Non-pigmented ciliary epithelial cell (primary cell): Measurements from ENCODE around the gene EXOC3L4.

Experiments used
- DNase-seq: peaks from one replicate; pipeline ENCODE4 v3.0.0-alpha.2; 2010; ENCODE audit warnings: low read depth

The EXOC3L4 gene

DNA sequence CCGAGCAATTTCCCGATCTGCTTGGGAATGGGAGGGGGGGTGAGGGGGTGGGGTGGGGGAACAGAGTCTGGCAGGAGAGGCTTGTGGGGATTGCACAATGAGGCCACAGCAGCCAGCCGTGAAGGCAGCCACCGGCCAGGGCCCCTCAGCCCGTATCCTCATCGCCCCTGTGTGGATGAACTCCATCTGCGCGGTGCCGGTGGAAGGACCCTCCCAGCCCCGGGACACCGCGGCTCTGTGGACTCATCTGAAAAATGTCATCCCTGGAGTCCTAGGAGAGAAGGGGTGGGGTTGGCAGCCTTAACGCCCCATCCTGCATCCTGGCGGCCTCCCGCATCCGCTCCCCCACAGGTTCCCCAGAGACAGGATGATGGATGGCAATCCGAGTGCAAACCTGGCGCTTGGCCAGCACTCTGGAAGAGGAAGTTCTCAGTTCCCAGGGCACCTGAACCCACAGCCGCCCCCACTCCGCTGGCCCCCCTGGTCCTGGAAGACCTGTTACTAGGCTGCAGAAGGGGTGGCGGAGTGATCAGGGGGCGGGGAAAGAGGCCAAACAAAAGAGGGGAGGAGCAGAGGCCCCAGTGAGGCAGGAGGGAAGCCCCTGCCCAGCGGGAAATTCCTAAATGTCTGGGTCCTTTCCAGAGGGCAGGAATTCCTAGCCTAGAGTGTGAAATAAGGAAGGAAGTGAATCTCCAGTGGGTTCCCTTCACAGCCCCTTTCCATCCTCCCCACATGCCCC is 27.5 kb downstream of the EXOC3L4 start:
- no peak for DNase-seq

DNA sequence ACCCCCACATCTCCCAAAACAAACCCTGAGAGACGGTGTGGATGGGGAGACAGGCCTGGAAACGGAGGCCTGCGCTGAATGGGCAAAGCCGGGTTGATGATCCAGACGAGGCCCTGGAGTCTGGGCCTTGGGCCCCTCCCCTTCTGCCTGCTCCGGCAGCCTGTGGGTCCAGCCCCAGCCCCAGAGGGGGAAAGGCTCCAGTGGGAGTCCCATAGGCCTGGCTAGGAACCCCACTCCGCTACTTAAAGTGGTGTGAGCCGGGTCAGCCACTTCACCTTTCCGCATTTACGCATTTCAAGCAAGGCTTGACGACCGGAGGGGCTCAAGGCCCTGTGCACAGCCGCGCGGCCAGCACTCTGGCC is 28.0 kb downstream of the EXOC3L4 start:
- DNase-seq: no peak

DNA sequence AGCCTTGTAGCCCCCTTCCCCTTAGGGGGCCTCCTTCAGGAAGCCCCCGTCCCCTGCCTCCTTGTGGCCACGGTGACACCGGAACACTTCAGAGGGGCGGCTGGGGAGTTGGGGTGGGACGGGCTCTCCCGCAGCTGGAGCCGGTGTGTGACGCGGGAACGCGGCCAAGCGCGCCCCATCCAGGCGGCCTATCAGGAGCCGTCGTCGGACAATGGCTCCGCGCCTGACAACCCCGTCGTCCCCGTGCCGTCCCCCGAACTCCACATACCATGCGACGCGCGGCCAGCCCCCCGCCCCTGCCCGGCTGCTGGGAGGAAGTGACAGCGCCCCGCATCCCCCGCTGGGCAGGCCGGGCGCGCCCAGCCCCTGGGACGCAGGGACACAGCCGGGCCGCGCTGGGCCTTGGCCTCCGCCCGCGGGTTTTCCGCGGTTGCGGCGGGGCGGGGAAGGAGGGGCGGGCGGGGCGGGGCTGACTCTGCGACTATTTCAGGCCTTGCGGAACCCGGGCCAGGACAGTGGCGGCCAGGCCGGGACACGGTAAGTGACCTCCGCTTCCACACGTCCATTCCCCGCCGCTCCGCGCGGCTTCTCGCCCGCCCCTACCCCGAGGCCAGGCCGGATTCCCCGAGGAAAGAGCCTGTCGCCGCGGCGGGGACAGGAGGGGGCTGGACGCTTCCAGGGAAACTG is 28.6 kb downstream of the EXOC3L4 start, which contains the start of gene TNFAIP2:
TSS of gene TNFAIP2 (plus strand) at position 515 of the 687 bp plus-strand sequence. CDS start 2,997 bp downstream, outside the sequence.
- DNase-seq: no peak

DNA sequence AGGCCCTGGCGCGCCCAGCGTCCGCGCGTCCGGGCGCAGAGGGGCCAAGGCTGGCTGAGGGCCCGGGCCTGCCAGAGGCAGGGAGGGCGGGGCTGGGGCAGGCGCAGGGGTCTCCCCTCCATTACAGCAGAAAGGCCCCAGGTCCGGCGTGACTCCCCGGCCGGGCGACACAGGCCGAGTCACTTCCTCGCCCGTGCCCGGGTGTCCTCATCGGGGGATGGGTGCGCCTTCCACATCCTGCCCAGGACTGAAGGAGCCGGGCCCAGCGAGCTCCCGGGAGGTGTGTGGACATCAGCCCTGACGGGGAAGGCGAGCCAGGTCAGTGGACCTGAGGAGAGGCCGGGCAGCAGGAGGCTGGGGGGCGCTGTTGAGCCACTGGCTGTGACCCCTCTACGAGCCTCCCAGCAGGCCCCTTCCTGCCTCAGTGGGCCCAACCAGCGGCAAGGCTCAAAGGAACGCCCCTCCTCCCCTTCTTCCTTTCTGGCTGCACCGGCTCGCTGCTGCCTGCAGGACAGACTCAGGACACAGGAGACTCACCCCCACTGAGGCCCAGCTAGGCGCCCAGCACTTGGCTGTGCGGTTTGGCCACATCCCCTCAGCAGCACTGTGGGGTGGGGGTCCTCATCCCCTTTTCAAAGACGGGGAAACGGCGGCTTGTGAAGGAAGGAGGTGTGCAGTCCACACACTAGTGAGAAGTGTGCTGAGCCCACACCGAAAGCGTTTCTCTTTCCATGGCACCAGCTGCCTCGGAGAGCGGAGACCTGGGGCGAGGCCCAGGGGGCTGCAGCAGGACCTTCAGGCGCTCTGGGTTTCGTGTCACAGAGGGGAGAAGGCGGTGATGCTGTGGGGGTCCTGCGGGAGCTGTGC is 29.3 kb downstream of the EXOC3L4 start:
- no peak for DNase-seq

DNA sequence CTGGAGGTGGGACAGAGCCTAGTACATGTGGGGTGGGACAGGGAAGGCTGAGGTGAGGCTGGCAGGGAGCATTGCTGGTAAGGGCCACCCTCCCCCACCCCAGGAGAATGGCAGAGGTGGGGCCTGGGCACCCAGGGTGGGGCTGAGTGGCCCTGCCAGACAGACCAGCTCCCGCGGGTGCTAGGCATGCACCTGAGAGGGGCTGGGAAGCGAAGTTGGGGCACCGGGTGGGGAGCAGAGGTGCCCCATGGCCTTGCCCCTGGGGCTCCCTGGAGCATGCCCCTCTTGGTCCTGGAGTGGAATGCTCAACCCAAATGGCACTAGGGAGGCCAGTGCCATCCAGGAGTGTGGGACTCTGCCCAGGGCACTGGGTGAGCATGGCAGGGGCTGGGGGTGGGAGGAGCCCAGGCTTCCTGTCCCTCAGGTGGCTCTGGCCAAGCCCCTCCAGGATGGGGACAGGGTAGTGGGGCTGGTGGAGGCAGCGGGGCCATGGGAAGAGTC is 30.0 kb downstream of the EXOC3L4 start:
- DNase-seq: no peak

DNA sequence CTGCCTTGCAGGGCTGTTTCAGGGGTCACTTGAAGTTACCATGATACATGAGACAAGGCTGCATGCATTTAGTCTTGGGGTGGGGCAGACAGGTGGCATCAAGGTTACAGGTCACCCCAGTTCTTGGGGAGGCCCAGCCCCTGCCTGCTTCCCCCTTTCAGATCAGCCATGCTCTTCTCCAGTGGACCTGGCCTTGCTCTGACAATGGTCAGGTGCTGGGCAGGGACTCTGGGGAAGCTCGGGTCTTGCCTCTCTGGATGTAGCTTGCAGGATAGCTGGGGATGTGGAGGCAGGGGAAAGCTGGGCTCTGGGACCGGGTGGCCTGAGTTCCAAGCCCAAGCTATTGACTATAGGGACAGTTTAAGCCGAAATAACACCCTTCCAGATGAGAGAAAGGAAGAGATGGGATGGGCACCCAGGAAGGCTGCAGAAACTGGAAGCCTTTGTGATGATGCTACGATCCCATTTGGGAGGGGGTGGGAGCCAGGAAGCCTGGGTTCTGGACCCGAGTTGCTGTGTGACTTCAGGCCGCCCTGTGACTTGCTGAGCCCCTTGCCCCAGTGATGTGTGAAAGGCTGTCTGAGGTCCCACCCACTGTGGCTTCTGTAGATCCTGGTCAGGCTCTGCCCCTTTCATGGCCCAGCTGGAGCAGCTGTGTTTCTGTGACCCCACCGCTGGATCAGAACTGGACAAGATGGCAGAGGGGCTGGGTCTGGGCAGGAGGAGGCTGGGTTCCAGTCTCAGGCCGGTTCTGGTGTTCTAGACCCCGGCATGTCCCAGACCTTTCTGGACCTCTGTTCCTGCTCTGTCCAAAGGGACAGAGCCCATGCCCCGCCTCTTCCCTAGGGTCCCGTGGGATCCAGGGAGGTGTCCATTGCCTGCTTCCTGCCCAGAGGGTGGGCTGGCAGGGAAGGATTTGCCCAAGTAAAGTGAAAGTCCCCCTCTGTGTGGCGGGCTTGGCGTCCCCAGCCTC is 30.9 kb downstream of the EXOC3L4 start:
- DNase-seq: no peak

DNA sequence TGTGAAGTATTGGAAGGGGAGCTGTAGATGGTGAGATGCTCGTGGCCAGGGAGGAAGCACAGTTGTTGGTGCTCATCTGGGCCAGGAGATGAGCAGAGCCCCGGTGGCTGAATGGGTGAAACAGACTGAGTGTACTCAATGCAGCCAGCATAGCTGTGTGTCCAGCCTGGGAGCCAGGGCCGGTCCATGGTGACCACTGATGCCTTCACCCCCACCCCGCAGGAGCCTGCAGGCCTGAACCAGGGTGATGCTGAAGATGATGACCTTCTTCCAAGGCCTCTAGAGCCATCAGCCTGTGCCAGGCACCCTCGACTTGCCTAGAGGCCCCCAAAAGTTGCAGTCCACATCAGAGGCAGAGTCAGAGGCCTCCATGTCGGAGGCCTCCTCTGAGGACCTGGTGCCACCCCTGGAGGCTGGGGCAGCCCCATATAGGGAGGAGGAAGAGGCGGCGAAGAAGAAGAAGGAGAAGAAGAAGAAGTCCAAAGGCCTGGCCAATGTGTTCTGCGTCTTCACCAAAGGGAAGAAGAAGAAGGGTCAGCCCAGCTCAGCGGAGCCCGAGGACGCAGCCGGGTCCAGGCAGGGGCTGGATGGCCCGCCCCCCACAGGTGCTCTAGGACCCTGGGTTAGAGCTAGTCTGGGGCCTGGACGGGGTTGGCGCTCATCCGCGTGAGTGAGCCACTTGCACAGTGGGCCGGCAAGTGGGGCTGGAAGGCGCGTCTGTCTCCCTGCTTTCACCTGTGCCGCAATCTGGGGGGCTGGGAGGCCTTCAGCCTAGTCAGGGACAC is 31.8 kb downstream of the EXOC3L4 start:
- DNase-seq: no peak

DNA sequence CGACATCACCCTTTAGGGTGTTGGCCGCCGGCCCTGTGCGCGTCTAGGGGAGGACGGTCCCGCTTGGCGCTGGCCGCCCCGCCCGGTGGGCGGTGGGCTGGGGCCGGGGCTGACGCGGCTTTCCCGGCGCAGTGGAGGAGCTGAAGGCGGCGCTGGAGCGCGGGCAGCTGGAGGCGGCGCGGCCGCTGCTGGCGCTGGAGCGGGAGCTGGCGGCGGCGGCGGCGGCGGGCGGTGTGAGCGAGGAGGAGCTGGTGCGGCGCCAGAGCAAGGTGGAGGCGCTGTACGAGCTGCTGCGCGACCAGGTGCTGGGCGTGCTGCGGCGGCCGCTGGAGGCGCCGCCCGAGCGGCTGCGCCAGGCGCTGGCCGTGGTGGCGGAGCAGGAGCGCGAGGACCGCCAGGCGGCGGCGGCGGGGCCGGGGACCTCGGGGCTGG is 32.4 kb downstream of the EXOC3L4 start:
- no peak for DNase-seq

DNA sequence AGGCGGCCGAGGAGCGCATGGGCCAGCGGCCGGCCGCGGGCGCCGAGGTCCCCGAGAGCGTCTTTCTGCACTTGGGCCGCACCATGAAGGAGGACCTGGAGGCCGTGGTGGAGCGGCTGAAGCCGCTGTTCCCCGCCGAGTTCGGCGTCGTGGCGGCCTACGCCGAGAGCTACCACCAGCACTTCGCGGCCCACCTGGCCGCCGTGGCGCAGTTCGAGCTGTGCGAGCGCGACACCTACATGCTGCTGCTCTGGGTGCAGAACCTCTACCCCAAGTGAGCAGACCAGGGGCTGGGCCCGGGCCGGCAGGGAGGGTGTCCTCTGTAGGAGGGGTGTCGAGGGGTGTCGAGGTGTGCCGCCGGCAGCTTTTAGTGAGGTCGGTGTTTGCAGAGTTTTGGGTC is 32.8 kb downstream of the EXOC3L4 start:
- DNase-seq: no peak

DNA sequence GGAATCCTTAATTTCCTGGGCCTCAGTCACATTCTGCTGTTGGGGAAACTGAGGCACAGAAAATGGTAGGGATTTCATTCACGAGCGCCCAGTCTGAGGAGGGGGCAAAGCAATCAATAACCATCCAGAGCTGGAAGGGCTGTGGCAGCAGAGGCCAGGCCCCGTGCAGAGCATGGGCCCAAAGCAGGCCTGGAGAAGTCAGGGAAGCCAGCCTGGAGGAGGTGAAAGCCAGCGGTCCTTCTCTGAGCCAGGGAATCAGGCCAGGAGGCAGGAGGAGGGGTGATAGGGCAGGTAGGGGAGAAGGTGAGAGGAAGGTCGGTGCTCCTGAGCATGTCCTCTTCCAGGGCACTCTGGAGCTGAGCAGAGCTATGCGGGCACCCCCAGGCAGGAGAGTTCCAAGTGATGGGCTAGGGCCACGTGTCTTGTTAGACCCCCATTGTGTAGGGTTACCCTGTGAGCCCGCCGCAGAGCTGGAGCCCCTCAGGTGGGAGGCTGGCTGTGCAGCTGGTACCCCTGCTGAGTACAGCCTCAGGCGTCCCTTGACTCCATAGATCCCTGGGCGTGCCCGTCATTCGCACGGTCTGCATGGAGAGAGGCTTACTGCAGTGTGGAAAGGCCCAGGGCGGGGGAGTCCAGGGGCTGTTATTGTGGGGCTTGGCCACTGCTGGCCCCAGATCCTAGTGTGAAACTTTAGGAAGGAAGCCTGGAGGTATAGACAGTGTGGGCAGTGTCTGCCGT is 33.5 kb downstream of the EXOC3L4 start:
- DNase-seq: no peak

DNA sequence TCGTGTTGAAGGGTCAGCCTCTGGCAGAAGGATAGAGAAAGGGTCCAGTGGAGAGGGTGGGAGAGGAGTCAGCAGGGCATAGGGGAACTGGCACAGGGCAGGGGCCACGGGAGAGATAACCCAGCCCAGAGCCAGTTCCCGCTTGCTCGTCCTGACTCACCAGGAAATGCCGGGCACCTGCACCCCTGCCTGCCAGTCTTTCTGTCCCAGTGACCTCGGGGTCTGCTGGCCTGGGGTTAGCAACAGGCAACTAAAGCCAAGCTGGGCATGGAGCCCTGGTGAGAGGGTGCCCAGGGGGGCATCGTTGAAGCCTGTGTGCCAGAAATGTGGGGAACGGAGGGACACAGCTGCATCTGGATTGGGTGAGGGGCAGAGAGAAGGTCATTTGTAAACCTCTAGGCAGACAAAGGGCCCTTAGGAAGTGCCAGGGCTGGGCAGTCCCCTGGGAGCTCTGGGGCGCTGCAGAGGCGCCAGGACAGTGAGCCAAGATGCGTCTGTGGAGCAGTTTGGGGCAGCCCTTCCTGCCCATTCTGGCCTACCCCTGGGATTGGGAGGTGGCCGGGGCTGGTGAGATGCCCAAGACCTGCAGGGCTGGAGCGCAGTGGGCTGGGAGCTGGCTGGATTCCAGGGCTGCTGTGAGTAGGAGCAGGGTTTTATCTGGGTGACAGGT is 34.2 kb downstream of the EXOC3L4 start:
- DNase-seq: no peak

DNA sequence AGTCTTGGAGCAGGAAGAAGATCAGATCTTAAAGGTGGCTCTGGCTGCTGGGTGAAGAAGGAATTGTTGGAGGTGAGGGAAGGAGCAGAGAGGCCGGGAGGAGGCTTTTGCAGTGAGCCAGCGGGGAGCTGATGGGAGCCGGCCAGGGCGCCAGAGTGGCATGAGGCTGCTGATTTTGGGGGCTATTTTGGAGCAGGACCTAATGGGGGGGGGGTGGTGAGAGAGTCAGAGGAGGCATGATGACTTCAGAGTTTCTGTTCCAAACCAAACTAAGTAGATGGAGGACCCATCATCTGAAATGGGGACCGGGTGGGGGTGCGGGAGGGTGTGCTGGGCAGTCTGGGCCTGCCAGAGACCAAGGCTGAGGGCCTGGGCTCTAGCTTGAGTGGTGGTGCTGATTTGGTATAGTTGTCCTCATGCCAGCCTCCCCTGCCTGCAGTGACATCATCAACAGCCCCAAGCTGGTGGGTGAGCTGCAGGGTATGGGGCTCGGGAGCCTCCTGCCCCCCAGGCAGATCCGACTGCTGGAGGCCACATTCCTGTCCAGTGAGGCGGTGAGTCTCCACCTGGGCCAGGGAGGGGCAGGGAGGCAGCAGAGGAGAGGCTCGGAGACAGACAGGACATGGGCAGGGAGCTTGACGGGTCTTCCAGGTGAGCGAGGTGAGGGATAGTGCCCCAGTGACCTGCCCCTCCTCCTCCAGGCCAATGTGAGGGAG is 34.9 kb downstream of the EXOC3L4 start:
- DNase-seq: no peak

DNA sequence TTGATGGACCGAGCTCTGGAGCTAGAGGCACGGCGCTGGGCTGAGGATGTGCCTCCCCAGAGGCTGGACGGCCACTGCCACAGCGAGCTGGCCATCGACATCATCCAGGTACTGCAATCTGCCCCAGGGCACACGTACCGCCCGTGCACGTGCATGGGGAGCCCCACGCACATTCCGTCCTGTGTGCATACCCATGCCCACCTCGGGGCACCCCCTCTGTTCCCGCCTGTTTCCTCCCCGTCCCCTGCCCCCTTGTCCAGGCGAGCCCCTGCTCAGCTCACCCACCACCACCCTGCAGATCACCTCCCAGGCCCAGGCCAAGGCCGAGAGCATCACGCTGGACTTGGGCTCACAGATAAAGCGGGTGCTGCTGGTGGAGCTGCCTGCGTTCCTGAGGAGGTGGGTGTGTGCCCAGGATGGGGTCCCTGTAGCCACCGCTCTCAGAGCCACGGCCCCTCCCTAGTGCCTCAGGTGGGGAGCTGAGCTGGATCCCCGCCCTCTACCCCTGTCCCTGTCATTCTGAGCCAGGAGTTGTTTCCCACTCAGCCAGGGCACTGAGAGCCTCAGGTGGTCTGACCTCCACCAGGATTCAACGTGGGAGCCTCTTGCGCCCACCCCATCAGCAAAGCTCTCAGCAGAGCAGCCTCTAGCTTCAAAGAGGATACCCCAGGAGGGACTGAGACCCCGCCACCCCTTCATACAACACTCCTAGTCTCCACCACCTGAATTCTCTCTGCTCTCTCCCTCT is 35.7 kb downstream of the EXOC3L4 start:
- DNase-seq: no peak

DNA sequence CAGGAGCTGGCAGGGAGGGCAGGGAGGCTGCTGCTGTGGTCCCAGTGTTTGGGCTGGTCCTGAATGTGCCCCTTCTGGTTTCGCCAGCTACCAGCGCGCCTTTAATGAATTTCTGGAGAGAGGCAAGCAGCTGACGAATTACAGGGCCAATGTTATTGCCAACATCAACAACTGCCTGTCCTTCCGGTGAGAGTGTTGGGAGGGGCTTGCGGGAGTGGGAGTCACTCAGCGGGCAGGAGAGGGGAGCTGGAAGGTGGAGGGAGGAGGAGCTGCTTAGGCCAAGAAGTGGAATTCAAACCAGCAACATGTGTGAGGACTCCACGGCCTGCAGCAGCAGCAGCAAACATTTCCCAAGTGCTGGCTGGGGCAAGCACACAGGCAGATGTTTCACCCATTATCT is 36.4 kb downstream of the EXOC3L4 start:
- DNase-seq: no peak

DNA sequence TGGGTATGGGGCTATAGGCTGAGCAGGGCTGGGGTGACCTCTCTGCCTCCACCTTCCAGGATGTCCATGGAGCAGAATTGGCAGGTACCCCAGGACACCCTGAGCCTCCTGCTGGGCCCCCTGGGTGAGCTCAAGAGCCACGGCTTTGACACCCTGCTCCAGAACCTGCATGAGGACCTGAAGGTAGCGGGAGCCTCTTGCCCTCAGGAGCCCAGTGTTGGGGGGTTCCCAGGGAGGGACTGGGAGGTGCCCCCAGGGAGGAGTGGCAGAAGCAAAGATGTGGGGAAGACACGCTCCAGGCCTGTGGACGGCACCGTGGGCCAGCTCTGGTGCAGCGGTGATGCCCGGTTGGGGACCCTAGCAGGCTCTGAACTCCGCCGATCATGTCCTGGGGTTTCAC is 37.1 kb downstream of the EXOC3L4 start:
- no peak for DNase-seq

DNA sequence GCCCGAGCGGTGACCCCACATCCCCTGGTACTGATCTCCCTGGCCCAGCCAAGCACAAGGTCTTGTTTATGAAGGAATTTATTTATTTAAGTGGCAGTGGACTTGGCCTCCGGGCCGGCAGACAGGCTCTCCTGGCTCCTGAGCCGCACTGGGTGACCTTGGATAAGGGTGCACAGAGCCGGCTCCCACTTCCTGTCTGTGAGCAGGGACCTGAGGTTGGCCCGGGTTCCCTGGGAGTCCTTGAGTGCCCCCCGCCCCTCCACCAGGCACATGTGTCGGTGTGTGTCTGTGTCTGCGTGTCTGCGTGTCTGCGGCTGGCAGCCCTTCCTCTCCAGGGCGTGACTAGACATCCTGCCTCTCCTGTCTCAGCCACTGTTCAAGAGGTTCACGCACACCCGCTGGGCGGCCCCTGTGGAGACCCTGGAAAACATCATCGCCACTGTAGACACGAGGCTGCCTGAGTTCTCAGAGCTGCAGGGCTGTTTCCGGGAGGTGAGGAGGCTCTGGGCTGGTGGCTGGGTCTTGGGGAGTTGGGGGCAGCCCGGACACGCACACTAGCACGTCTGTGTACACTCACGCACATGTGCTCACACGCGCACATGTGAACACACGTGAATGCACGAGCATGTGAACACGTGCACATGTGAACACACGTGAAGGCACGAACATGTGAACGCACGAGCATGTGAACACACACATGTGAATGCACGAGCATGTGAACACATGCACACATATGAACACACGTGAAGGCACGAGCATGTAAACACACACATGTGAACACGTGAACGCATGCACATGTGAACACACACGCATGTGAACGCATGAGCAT is 38.1 kb downstream of the EXOC3L4 start:
- DNase-seq: no peak
